RWPE2 (cell line): ENCODE results near the gene ATP10A.

Experiments used
- ATAC-seq: fragments of 200-7000 bp; cut with Tn5 transposase; 3 replicates; pipeline ENCODE4 v1.9.1; 2021; ENCODE audit warnings: low read depth
- DNase-seq: peaks from one replicate; pipeline ENCODE4 v3.0.0-alpha.2; 2020; ENCODE audit warnings: low spot score
- H3K27ac ChIP-seq: fragments of 450-650 bp; 2 replicates; pipeline ENCODE4 v1.5.1; 2017; ENCODE audit warnings: mild to moderate bottlenecking; ENCODE audit not compliant: poor library complexity, severe bottlenecking
- H3K27me3 ChIP-seq: fragments of 250-450 bp; sonication (Bioruptor Pico); 2 replicates; pipeline ENCODE4 v1.5.1; 2021; ENCODE audit warnings: mild to moderate bottlenecking, moderate library complexity; ENCODE audit not compliant: insufficient read depth, poor library complexity, severe bottlenecking
- H3K36me3 ChIP-seq: fragments of 250-450 bp; sonication (Bioruptor Pico); 2 replicates; pipeline ENCODE4 v1.5.1; 2020; ENCODE audit warnings: low read depth, mild to moderate bottlenecking, moderate library complexity
- H3K4me1 ChIP-seq: fragments of 250-450 bp; sonication (Bioruptor Pico); 2 replicates; pipeline ENCODE4 v1.5.1; 2021; ENCODE audit warnings: mild to moderate bottlenecking, moderate library complexity; ENCODE audit not compliant: insufficient read depth, poor library complexity, severe bottlenecking
- H3K4me3 ChIP-seq: fragments of 250-450 bp; sonication (Bioruptor Pico); 2 replicates; pipeline ENCODE4 v1.5.1; 2021; ENCODE audit warnings: mild to moderate bottlenecking, moderate library complexity; ENCODE audit not compliant: severe bottlenecking
- H3K9me3 ChIP-seq: fragments of 250-450 bp; sonication (Bioruptor Pico); 2 replicates; pipeline ENCODE4 v1.5.1; 2021; ENCODE audit warnings: mild to moderate bottlenecking, moderate library complexity; ENCODE audit not compliant: severe bottlenecking
- TF ChIP-seq, protein P1 (sequence below): fragments of 450-650 bp; IDR thresholded peaks from one replicate; pipeline ENCODE4 v1.5.1; 2017; ENCODE audit warnings: mild to moderate bottlenecking, moderate library complexity; ENCODE audit not compliant: poor library complexity, severe bottlenecking

ATP10A gene

DNA sequence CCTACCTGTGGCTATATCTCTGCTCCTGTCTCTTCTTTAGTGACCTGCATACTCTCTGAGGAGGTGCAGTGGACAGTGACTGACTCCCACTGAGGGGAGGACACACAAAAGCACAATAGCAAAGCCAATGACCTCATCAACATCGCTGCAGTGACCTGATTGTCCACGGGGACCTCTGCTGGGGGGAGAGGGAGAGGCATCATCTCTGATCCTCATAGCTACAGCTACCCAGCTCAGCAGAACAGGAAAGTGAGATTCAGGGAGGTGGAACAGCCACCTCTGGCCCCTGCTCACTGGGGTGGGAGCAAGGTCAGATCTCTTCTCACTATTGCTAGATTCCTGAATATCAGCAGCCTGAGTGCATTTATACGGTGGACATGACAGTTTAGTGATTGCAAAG, 179.2 kb downstream of the ATP10A start:
- peak; percentile 29 for DNase-seq
- Histone ChIP-seq H3K27ac (no peak overlapping the region), H3K4me3 (no peak overlapping the region)

DNA sequence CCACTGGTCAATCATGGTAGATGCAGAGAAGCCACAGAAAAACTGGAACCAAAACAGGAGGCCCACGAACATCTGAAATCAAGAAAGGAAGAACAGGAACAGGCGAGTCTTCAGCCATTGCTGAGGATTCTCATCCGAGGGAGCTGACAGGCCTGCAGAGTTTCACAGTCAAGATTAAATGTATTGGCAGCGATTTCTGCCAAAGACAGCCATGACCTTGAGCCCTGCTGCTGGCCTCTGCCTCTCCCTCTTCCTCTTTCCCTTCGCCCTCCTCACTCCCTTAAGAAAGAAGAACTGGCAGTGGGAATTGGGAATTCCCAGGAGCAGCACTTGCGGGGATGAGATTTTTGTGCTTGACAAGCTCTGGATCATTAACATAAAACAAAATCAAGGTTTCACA, 179.7 kb downstream of the ATP10A start:
- TF ChIP-seq, protein P1, sequence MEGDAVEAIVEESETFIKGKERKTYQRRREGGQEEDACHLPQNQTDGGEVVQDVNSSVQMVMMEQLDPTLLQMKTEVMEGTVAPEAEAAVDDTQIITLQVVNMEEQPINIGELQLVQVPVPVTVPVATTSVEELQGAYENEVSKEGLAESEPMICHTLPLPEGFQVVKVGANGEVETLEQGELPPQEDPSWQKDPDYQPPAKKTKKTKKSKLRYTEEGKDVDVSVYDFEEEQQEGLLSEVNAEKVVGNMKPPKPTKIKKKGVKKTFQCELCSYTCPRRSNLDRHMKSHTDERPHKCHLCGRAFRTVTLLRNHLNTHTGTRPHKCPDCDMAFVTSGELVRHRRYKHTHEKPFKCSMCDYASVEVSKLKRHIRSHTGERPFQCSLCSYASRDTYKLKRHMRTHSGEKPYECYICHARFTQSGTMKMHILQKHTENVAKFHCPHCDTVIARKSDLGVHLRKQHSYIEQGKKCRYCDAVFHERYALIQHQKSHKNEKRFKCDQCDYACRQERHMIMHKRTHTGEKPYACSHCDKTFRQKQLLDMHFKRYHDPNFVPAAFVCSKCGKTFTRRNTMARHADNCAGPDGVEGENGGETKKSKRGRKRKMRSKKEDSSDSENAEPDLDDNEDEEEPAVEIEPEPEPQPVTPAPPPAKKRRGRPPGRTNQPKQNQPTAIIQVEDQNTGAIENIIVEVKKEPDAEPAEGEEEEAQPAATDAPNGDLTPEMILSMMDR = no peak
- no peak for ATAC-seq

More for the DNA sequence above, 179.2 kb downstream of the ATP10A start:
- no peaks in the 10 kb centered on the region for H3K4me1 ChIP-seq
- no peaks in the 10 kb centered on the region for H3K36me3 ChIP-seq
- H3K27me3 ChIP-seq = no peaks in the 10 kb centered on the region
- no peaks in the 10 kb centered on the region for H3K9me3 ChIP-seq
- ATAC-seq = no peak
- TF ChIP-seq, protein P1 = no peak

DNA sequence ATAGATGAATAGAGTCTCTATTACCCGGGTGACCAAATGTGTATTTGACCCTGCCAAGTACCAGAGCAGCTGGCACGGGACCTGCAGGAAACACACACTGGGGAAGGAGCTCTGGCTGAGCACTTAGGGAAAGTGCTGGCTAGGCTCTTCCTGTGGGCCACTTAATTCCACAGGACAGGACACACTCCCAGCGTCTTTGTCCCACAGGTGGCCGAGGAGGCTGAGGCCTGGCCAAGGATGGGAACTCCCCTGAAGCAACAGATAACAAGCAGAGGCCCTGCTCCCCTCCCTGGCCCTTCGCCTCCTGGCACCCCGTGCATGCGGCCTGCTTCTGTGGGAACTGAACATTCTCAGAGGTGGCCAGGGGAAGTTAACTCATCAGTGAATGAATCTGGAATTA, 180.8 kb downstream of the ATP10A start:
- no peak for ATAC-seq
- TF ChIP-seq, protein P1 = no peak
- Histone ChIP-seq H3K4me3 (no peak overlapping the region), H3K27ac (no peak overlapping the region), H3K27me3 (no peaks in the 10 kb centered on the region), H3K9me3 (no peaks in the 10 kb centered on the region), H3K4me1 (no peaks in the 10 kb centered on the region), H3K36me3 (no peaks in the 10 kb centered on the region)
- peak; percentile 45 for DNase-seq

More for the DNA sequence above, 179.7 kb downstream of the ATP10A start:
- Histone ChIP-seq H3K27ac (no peak overlapping the region), H3K9me3 (no peaks in the 10 kb centered on the region), H3K36me3 (no peaks in the 10 kb centered on the region), H3K4me3 (no peak overlapping the region), H3K27me3 (no peaks in the 10 kb centered on the region), H3K4me1 (no peaks in the 10 kb centered on the region)
- DNase-seq = peak; percentile 28

DNA sequence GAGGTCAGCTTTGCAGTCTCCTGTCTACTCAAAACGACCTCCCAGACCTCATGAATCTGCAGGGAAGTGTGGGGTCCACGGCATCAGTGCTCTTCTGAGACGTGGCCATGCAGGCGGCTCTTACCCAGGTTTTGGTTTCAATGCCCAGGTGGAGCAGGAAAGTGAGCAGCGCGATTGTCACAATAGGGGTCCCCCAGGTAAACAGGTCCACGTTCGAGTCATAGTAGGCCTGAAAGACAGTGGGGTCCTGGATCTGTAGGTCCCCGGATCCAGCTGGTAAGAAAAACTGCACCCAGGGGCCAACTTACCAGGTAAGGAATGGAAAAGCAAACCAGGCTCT, 182.5 kb downstream of the ATP10A start:
- no peaks in the 10 kb centered on the region for H3K27me3 ChIP-seq
- TF ChIP-seq, protein P1 = no peak
- H3K4me1 ChIP-seq = no peaks in the 10 kb centered on the region
- no peak for ATAC-seq
- no peak overlapping the region for H3K27ac ChIP-seq
- no peak overlapping the region for H3K4me3 ChIP-seq
- peak; percentile 51 for DNase-seq
- no peaks in the 10 kb centered on the region for H3K9me3 ChIP-seq
- H3K36me3 ChIP-seq = no peaks in the 10 kb centered on the region

DNA sequence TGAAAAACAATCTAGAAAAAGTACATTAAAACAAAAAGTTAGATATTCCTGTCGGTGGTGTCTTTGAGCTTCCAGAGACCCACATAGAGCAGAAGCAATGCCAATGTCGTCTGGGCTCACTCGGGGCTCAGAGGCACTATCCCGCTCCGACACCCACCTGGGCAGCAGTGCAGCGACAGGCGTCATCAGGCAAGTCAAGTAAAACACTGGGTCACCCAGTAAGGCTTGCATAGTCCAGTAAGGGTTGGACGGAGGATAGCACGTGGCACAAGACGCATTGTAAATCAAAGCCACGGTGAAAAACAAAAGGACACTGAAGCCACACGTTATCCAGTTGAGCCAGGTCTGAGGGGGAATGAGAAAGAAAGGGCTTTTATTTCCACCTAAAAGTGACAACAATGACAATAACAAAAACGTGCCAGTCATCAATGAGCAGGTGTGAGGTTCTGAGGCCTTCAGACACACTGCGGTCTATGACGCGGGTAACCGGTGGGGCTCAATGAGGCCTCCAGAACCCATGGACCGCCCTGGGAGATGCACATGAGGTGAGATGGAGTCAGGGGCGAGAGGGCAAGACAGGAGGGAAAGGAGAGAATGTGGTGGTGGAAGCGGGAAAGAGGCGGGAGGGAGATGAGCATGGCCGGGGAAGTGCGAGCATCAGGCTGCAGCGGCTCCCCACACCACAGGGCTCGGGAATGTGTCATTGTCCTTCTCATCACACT, 183.0 kb downstream of the ATP10A start:
- TF ChIP-seq, protein P1 = no peak
- no peak overlapping the region for H3K27ac ChIP-seq
- no peaks in the 10 kb centered on the region for H3K36me3 ChIP-seq
- DNase-seq (peak; percentile 50), ATAC-seq (no peak)
- H3K4me1 ChIP-seq = no peaks in the 10 kb centered on the region
- H3K27me3 ChIP-seq = no peaks in the 10 kb centered on the region
- no peaks in the 10 kb centered on the region for H3K9me3 ChIP-seq
- no peak overlapping the region for H3K4me3 ChIP-seq
